Measurements from ENCODE around the gene KRTAP12-1.

DNA sequence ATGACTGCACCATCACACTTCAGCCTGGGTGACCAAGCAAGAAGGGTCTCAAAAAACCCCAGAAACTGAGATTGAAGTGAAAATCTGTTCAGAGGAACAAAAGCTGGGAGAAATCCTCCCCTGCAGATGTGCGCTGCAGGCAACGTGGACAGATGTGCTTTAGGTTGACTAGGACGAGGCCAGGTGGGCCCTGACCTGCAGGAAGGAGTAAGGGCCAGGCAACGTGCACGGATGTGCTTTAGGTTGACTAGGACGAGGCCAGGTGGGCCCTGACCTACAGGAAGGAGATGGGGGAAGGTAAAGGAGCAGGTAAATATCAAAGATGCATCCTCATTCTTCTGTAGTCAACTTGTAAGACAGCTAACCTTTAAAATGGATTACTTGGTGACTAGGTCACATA is 2.5 kb upstream of the KRTAP12-1 start:
- TF ChIP-seq GATA2 (IDR thresholded peaks at IDR 0.05; ENCODE audit: low read depth, low read length) (no peak), GATA3 (IDR thresholded peaks at IDR 0.05; ENCODE audit: low read depth, low read length) (no peak)

All from SH-SY5Y (cell line).